ENCODE measurements around the gene PDE11A. TPM values are rescaled to one million over a fixed set of nuclear protein-coding genes. Genes with fewer than 3 reads are reported as not detected.
A peak's percentile ranks its signal among the peaks of the same experiment; 100 is the strongest.

Gene PDE11A
- total and polyA plus RNA-seq, 2 of the 8 experiments (the other 6 are each of a cell fraction or from before 2014, with no cell fraction given): 0.19 to 0.23 TPM

GRCh38 chr2:178112202-178113152 lies 39.9 kb upstream of the PDE11A start, which contains the start of gene RBM45 (continued):
- TF ChIP-seq EGR1 (IDR thresholded peaks at IDR 0.05; ENCODE audit: borderline replicate concordance, low read depth, low read length) (peak; percentile 80; the same call in 1 of the 2 replicates), JUND (IDR thresholded peaks at IDR 0.05; ENCODE audit: low read length) (0 out of 2 replicates have a peak, but pooled peaks have one; percentile 49), GTF2F1 (IDR thresholded peaks at IDR 0.05; ENCODE audit: borderline replicate concordance, low read depth, low read length) (0 out of 2 replicates have a peak, but pooled peaks have one; percentile 55), ATF2 (IDR thresholded peaks at IDR 0.05; ENCODE audit: low read length) (no peak), CBX8 (IDR thresholded peaks at IDR 0.05; ENCODE audit: borderline replicate concordance, low read depth, low read length) (no peak), SUZ12 (IDR thresholded peaks at IDR 0.05; ENCODE audit: low read length) (no peak), CTCF (IDR thresholded peaks at IDR 0.05; ENCODE audit: control extremely low read depth in 1 of 3, insufficient read depth in 1 of 3, low read depth in 1 of 3, low read length in 3 of 3) (peak; percentile 87 to 95 (median 91)), FOSL1 (IDR thresholded peaks at IDR 0.05; ENCODE audit: insufficient read depth, low read depth, low read length) (no peak), POU5F1 (IDR thresholded peaks at IDR 0.05; ENCODE audit: low read depth, low read length) (no peak), SRF (IDR thresholded peaks at IDR 0.05; ENCODE audit: low read depth, low read length) (no peak), CHD1 (IDR thresholded peaks at IDR 0.05; ENCODE audit: low read depth, low read length) (no peak), TAF1 (IDR thresholded peaks at IDR 0.05; ENCODE audit: low read depth, low read length) (peak; percentile 95), GABPA (IDR thresholded peaks at IDR 0.05; ENCODE audit: borderline replicate concordance, insufficient read depth, low read length) (peak; percentile 80; the same call in 1 of the 2 replicates), TEAD4 (IDR thresholded peaks at IDR 0.05; ENCODE audit: low read depth, low read length) (no peak), SP2 (IDR thresholded peaks at IDR 0.05; ENCODE audit: low read length) (peak; percentile 75), BACH1 (IDR thresholded peaks at IDR 0.05; ENCODE audit: low read length) (no peak), SIRT6 (IDR thresholded peaks at IDR 0.05; ENCODE audit: low read length) (no peak), TAF7 (optimal IDR thresholded peaks at IDR 0.05; ENCODE audit: borderline replicate concordance, low read depth, low read length) (peak; percentile 92), HDAC6 (IDR thresholded peaks at IDR 0.05; ENCODE audit: low read depth, low read length) (no peak), EZH2 (IDR thresholded peaks at IDR 0.05; ENCODE audit: low read depth, low read length, severe bottlenecking) (no peak)

Data from H1 (cell line).